WTC11 (cell line): ENCODE data around the gene GJB1. TPM values are rescaled to one million over a fixed set of nuclear protein-coding genes. Genes with fewer than 3 reads are reported as not detected.

Source experiments
- ATAC-seq: fragments of 200-7000 bp; cut with Tn5 transposase; 2 replicates; pipeline ENCODE4 v1.10.0; 2021; ENCODE audit warnings: mild to moderate bottlenecking, moderate library complexity
- CTCF ChIA-PET: fragments of 300-600 bp; sonication (Branson Sonifier 250); formaldehyde crosslinking; loops from one replicate; lab custom pipeline; 2021; ENCODE audit warnings: antibody characterized with exemption; lab: Charles Lee
- POLR2A ChIA-PET: fragments of 350-600 bp; sonication (Branson Sonifier 250); formaldehyde crosslinking; loops from one replicate; lab custom pipeline; 2021; ENCODE audit warnings: antibody characterized with exemption; lab: Charles Lee
- DNase-seq: peaks from one replicate; pipeline ENCODE4 v3.0.0; 2021; ENCODE audit warnings: low spot score
- H3K27ac Mint-ChIP-seq: 2 replicates; pipeline ENCODE4 v1.8.0; 2021; ENCODE audit warnings: mixed read lengths
- H3K27me3 Mint-ChIP-seq: 2 replicates; pipeline ENCODE4 v1.8.0; 2021; ENCODE audit warnings: low read depth, mild to moderate bottlenecking, moderate library complexity, mixed read lengths
- H3K36me3 Mint-ChIP-seq: 2 replicates; pipeline ENCODE4 v1.8.0; 2021; ENCODE audit warnings: mixed read lengths
- H3K4me1 Mint-ChIP-seq: 2 replicates; pipeline ENCODE4 v1.8.0; 2022; ENCODE audit warnings: mixed read lengths
- H3K4me3 Mint-ChIP-seq: 2 replicates; pipeline ENCODE4 v1.8.0; 2021; ENCODE audit warnings: mild to moderate bottlenecking, moderate library complexity, mixed read lengths
- H3K9me3 Mint-ChIP-seq: 2 replicates; pipeline ENCODE4 v1.8.0; 2021; ENCODE audit warnings: mixed read lengths
- AR ChIP-seq: fragments of 250-450 bp; sonication (Bioruptor Pico); IDR thresholded peaks from 2 replicates; pipeline ENCODE4 v1.9.0; 2021; ENCODE audit warnings: mild to moderate bottlenecking
- CDX4 ChIP-seq: fragments of 250-450 bp; sonication (Bioruptor Pico); IDR thresholded peaks from 2 replicates; pipeline ENCODE4 v1.9.0; 2021; ENCODE audit warnings: moderate library complexity, mild to moderate bottlenecking, inconsistent platforms, borderline replicate concordance
- CREB1 ChIP-seq: sonication (generic); formaldehyde crosslinking; IDR thresholded peaks from 2 replicates; pipeline ENCODE4 v1.8.0; 2023; ENCODE audit warnings: mild to moderate bottlenecking, missing genetic modification reagents
- E2F1 ChIP-seq: sonication (generic); formaldehyde crosslinking; IDR thresholded peaks from 2 replicates; pipeline ENCODE4 v1.8.0; 2022; ENCODE audit warnings: mild to moderate bottlenecking, missing genetic modification reagents
- ELF4 ChIP-seq: sonication (generic); formaldehyde crosslinking; IDR thresholded peaks from 2 replicates; pipeline ENCODE4 v1.8.1; 2022; ENCODE audit warnings: low read depth, mild to moderate bottlenecking, moderate library complexity, missing genetic modification reagents
- NFE2L1 ChIP-seq: sonication (generic); formaldehyde crosslinking; IDR thresholded peaks from 2 replicates; pipeline ENCODE4 v1.8.1; 2023; ENCODE audit warnings: missing genetic modification reagents
- NFYB ChIP-seq: sonication (generic); formaldehyde crosslinking; conservative IDR thresholded peaks from 2 replicates; pipeline ENCODE4 v1.8.0; 2022; ENCODE audit warnings: low read depth, missing genetic modification reagents
- PRDM15 ChIP-seq: sonication (generic); formaldehyde crosslinking; IDR thresholded peaks from 2 replicates; pipeline ENCODE4 v1.8.0; 2022; ENCODE audit warnings: missing genetic modification reagents
- PRRX2 ChIP-seq: fragments of 250-450 bp; sonication (Bioruptor Pico); IDR thresholded peaks from 2 replicates; pipeline ENCODE4 v1.8.0; 2021; ENCODE audit warnings: mild to moderate bottlenecking
- TEAD1 ChIP-seq: sonication (generic); formaldehyde crosslinking; IDR thresholded peaks from 2 replicates; pipeline ENCODE4 v1.8.0; 2022; ENCODE audit warnings: mild to moderate bottlenecking, missing genetic modification reagents
- USF2 ChIP-seq: sonication (generic); formaldehyde crosslinking; IDR thresholded peaks from 2 replicates; pipeline ENCODE4 v1.8.1; 2023; ENCODE audit warnings: mild to moderate bottlenecking, missing genetic modification reagents, moderate library complexity
- ZNF317 ChIP-seq: sonication (generic); formaldehyde crosslinking; IDR thresholded peaks from 2 replicates; pipeline ENCODE4 v1.8.1; 2023; ENCODE audit warnings: low read depth, mild to moderate bottlenecking, moderate library complexity, missing genetic modification reagents, borderline replicate concordance
- ZNF423 ChIP-seq: fragments of 250-450 bp; sonication (Bioruptor Pico); IDR thresholded peaks from 2 replicates; pipeline ENCODE4 v2.1.2; 2022; ENCODE audit warnings: mild to moderate bottlenecking, moderate library complexity
- ZNF532 ChIP-seq: fragments of 250-450 bp; sonication (Bioruptor Pico); IDR thresholded peaks from 2 replicates; pipeline ENCODE4 v1.9.0; 2021; ENCODE audit warnings: mild to moderate bottlenecking, borderline replicate concordance
- total RNA-seq: library from RNA; stranded (reverse); gene quantifications from 3 replicates; pipeline ENCODE4 v1.2.3, GENCODE V29; 2021

The GJB1 gene
- total RNA-seq, 1 experiment from 2014 or later = 0.17 TPM

- no peak for TF ChIP-seq USF2 (CRISPR knock-in tag)
- TF ChIP-seq CREB1 (CRISPR knock-in tag) = no peak
- TF ChIP-seq PRRX2 (CRISPR knock-in tag) = no peak
- no peak for TF ChIP-seq NFYB (CRISPR knock-in tag)
- TF ChIP-seq ZNF317 (CRISPR knock-in tag) = no peak
- no peak for TF ChIP-seq ZNF532 (CRISPR knock-in tag)
- TF ChIP-seq CDX4 (CRISPR knock-in tag) = no peak
- TF ChIP-seq ZNF423 (CRISPR knock-in tag) = no peak
- TF ChIP-seq TEAD1 = no peak
- no peak for TF ChIP-seq ELF4 (CRISPR knock-in tag)
- no peak for TF ChIP-seq AR (CRISPR knock-in tag)
- TF ChIP-seq NFE2L1 (CRISPR knock-in tag) = no peak
- no peak for TF ChIP-seq E2F1
These were observed 29.2 kb downstream of the GJB1 start (continued) for GRCh38 chrX:71252221-71252620.

- H3K27ac Mint-ChIP-seq = peak overlapping the region; percentile 83
- ChIA-PET POLR2A (interaction anchor here (0.9 to 2.3 kb wide), 4 partner anchors 30 to 112 kb away, joined by 3 to 17 read pairs (median 4); partner anchors contain the start of genes NONO and TAF1), CTCF (interaction anchor here (1.0 to 1.9 kb wide), 3 partner anchors 30 to 155 kb away, joined by 3 to 12 read pairs (median 8); partner anchors contain the start of genes NONO and TAF1)
- H3K4me3 Mint-ChIP-seq = peak overlapping the region; percentile 90
- H3K27me3 Mint-ChIP-seq = no peaks in the 10 kb centered on the region
- TF ChIP-seq E2F1 = no peak
- no peak for TF ChIP-seq PRDM15 (CRISPR knock-in tag)
- H3K9me3 Mint-ChIP-seq = no peaks in the 10 kb centered on the region
- peak; percentile 67 for DNase-seq
- peaks cover 21% of the 10 kb centered on the region for H3K4me1 Mint-ChIP-seq
- ATAC-seq = peak; percentile 12
- H3K36me3 Mint-ChIP-seq = peaks cover 20% of the 10 kb centered on the region
These were observed 30.4 kb downstream of the GJB1 start for GRCh38 chrX:71253253-71254091.
